Testis (tissue), 3 donors: Measurements from ENCODE around the gene VEGFA. TPM values are rescaled to one million over a fixed set of nuclear protein-coding genes. Genes with fewer than 3 reads are reported as not detected.

ENCODE experiments used
- DNase-seq: peaks from one replicate; pipeline ENCODE4 v3.0.0-alpha.2; 2019
- H3K27ac ChIP-seq, 2 donors: fragments of 200-600 bp; sonication (generic); one replicate each; pipeline ENCODE4 v1.5.1; 2019
- H3K27me3 ChIP-seq: fragments of 200-600 bp; sonication (generic); one replicate; pipeline ENCODE4 v1.5.1; 2019
- H3K36me3 ChIP-seq: fragments of 200-600 bp; sonication (generic); one replicate; pipeline ENCODE4 v1.5.1; 2017; ENCODE audit warnings: low read depth; ENCODE audit errors: missing control alignments
- H3K4me1 ChIP-seq: fragments of 200-600 bp; sonication (generic); one replicate; pipeline ENCODE4 v1.5.1; 2019
- H3K4me3 ChIP-seq, 2 donors: fragments of 200-600 bp; sonication (generic); one replicate each; pipeline ENCODE4 v1.5.1; 2017 to 2019
- H3K9me3 ChIP-seq: fragments of 200-600 bp; sonication (generic); one replicate; pipeline ENCODE4 v1.5.1; 2017
- POLR2A ChIP-seq: fragments of 450-650 bp; IDR thresholded peaks from one replicate; pipeline ENCODE4 v1.6.1; 2017; ENCODE audit warnings: antibody characterized with exemption, mild to moderate bottlenecking, moderate library complexity
- WGBS, 2 donors: methylation state at CpG; one replicate each; pipeline ENCODE4 v1.1.5; 2018; 5-methylcytosine and 5-hydroxymethylcytosine counted together
- intact Hi-C: fragments of 100-400 bp; cut with DNase I; formaldehyde crosslinking; loops from one replicate; pipeline ENCODE4 v1.15.1; 2023; ENCODE audit warnings: low total_unique reads
- polyA plus RNA-seq: library from polyadenylated mRNA; stranded (reverse); fragments of 350-450 nt; fragmentation: Illumina TruSeq; extraction: RNeasy Lipid Tissue Mini Kit (QIAGEN cat#74804); gene quantifications from one replicate; pipeline ENCODE4 v1.2.3, GENCODE V29; 2014; ENCODE audit warnings: low read depth, low replicate concordance; ENCODE audit not compliant: insufficient read depth
- total RNA-seq, 2 donors: library from RNA; depleted of rRNA; stranded (reverse); fragments of >200 nt; gene quantifications; one replicate each; pipeline ENCODE4 v1.2.3, GENCODE V29; 2016
- TF ChIP-seq, protein P1 (sequence below), 3 experiments: fragments of 450-650 bp in 2 of 3; fragments of 200-600 bp in 1 of 3; sonication (generic) in 1 of 3; IDR thresholded peaks; one replicate each; pipeline ENCODE4 v1.5.1; 2016 to 2019; ENCODE audit warnings: antibody characterized with exemption in 3 of 3, mild to moderate bottlenecking in 2 of 3, moderate library complexity in 1 of 3

Gene VEGFA
- total and polyA plus RNA-seq, 3 donors from 2014 or later: 6.1 to 15.2 (median 14.9) TPM

DNA sequence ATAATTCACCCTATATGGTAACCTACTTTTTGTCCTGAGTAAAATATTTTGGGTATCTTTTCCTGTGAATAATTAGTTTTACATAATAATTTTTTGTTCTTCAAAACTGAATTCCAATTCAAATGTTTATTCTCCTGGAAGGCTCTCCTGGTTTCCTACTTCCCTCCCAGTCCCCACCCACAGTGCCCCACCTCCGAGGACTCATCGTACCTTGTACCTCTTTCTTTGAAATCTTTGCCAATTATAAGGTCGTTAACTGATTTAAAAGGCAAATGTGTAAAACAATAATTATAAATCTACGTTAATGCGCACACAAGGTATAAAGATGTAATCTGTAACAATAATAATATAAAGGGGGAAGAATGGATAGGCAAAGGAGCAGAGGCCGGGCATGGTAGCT is 40.5 kb upstream of the VEGFA start:
- Histone ChIP-seq H3K27ac (no peak overlapping the region), H3K4me1 (no peaks in the 10 kb centered on the region), H3K9me3 (no peaks in the 10 kb centered on the region), H3K36me3 (no peaks in the 10 kb centered on the region), H3K4me3 (no peak overlapping the region), H3K27me3 (no peaks in the 10 kb centered on the region)
- WGBS, 2 donors: 91 to 94% methylated on average over 6 of the region's 6 CpGs
- intact Hi-C loops: no loop called here
- DNase-seq: no peak
- no peak for TF ChIP-seq POLR2A
- TF ChIP-seq, protein P1, sequence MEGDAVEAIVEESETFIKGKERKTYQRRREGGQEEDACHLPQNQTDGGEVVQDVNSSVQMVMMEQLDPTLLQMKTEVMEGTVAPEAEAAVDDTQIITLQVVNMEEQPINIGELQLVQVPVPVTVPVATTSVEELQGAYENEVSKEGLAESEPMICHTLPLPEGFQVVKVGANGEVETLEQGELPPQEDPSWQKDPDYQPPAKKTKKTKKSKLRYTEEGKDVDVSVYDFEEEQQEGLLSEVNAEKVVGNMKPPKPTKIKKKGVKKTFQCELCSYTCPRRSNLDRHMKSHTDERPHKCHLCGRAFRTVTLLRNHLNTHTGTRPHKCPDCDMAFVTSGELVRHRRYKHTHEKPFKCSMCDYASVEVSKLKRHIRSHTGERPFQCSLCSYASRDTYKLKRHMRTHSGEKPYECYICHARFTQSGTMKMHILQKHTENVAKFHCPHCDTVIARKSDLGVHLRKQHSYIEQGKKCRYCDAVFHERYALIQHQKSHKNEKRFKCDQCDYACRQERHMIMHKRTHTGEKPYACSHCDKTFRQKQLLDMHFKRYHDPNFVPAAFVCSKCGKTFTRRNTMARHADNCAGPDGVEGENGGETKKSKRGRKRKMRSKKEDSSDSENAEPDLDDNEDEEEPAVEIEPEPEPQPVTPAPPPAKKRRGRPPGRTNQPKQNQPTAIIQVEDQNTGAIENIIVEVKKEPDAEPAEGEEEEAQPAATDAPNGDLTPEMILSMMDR (IDR thresholded peaks at IDR 0.05): no peak

DNA sequence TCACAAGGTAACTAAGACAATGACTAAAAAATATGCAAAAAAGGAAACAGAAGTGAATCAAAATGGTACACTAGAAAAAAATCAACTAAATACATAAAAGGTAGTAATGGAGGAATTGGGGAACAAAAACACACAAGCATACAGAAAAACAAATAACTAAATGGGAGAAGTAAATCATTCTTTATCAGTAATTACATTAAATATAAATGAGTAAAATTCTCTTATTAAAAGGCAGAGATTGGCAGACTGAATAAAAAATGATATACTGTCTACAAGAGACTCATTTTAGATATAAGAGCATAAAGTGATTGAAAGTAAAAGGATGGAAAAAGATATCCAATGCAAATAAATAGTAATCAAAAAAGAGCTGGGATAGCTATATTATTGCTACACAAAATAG is 39.4 kb upstream of the VEGFA start:
- H3K4me1 ChIP-seq: no peaks in the 10 kb centered on the region
- TF ChIP-seq, protein P1 (IDR thresholded peaks at IDR 0.05): no peak
- TF ChIP-seq POLR2A: no peak
- DNase-seq: no peak
- no peaks in the 10 kb centered on the region for H3K9me3 ChIP-seq
- no peaks in the 10 kb centered on the region for H3K27me3 ChIP-seq
- intact Hi-C loops: no loop called here
- no peak overlapping the region for H3K27ac ChIP-seq
- no peak overlapping the region for H3K4me3 ChIP-seq
- H3K36me3 ChIP-seq: no peaks in the 10 kb centered on the region

DNA sequence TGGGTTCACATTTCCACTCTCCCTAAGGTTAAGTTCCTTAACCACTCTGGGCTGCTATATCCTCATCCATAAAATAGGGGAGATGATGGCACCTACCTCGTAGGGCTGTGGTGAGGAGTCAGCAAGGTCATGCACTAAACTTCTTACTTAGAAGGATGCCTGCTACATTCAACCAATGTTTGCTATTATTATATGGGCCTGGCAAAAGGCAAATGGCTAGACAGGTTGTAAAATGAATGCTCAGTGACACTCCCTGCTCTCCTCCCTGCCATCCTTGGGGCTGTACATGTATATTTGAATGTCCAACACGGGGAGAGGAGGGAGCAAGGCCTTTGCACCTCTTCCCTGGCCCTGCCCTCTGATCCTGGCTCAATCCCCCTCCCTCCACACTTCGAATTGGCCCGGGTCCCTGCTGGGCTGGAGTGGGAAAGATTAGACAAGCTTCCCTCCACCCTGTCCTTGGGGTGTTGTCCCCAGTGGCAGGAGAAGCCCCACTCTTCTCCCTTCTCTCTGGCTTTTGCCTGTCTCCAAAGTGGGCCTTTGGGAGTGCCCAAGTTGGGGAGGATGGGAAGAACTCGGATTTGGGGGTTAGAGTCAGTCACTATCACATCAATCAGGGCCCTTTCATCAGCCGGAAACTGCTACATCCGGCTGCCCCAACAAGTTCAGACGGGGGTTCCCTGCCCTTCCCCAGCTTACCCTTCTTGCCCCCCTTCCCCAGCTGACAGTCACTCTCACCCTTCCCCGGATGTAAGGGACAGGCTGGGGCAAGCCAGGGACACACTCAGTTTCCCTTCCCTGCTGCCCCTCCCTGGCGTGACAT is 36.3 kb upstream of the VEGFA start:
- Histone ChIP-seq H3K27me3 (no peaks in the 10 kb centered on the region), H3K4me1 (no peaks in the 10 kb centered on the region), H3K27ac (no peak overlapping the region), H3K9me3 (no peaks in the 10 kb centered on the region), H3K36me3 (no peaks in the 10 kb centered on the region), H3K4me3 (no peak overlapping the region)
- TF ChIP-seq, protein P1 (IDR thresholded peaks at IDR 0.05): no peak
- no peak for TF ChIP-seq POLR2A
- DNase-seq: no peak
- 70 to 73% methylated on average over 9 to 10 of the region's 10 CpGs for WGBS, 2 donors
- intact Hi-C loops: no loop called here

DNA sequence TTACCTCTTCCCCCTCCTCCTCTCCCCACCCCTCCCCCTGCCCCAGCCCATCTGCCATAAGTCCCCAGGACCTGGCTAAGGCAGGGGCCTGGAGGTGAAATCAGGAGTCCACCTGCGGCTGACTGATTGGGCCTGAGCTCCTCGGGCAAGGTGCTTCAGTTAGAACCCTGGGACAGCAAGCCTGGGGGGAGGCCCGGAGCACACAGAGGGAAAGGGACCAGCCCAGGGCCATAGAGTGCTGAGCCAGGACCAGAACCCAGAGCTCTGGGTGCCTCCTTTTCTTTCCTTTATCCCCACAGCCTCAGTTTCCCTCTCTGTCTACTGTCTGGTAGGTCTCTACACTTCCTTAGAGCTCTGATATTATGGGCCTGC is 35.7 kb upstream of the VEGFA start:
- Histone ChIP-seq H3K36me3 (no peaks in the 10 kb centered on the region), H3K27me3 (no peaks in the 10 kb centered on the region), H3K4me1 (no peaks in the 10 kb centered on the region), H3K27ac (no peak overlapping the region), H3K4me3 (no peak overlapping the region), H3K9me3 (no peaks in the 10 kb centered on the region)
- intact Hi-C loops: no loop called here
- DNase-seq: no peak
- WGBS, 2 donors: 90 to 95% methylated on average over 3 of the region's 3 CpGs
- TF ChIP-seq, protein P1 (IDR thresholded peaks at IDR 0.05): no peak
- TF ChIP-seq POLR2A: no peak
